HepG2 (cell line): ENCODE results near the gene RPLP1. TPM values are rescaled to one million over a fixed set of nuclear protein-coding genes. Genes with fewer than 3 reads are reported as not detected.
A peak's percentile ranks its signal among the peaks of the same experiment; 100 is the strongest.

ENCODE experiments used
- BRD4 ChIP-seq: sonication (generic); formaldehyde crosslinking; IDR thresholded peaks from 2 replicates; pipeline ENCODE4 v1.4.0; 2020; ENCODE audit warnings: missing genetic modification reagents
- DNMT3B ChIP-seq: conservative IDR thresholded peaks from 2 replicates; pipeline ENCODE4 v1.6.1; 2016; ENCODE audit warnings: missing biosample characterization, control low read depth
- ERF ChIP-seq: IDR thresholded peaks from 2 replicates; pipeline ENCODE4 v1.6.1; 2018; ENCODE audit warnings: missing biosample characterization, missing genetic modification reagents
- HNF4A ChIP-seq: sonication (generic); formaldehyde crosslinking; IDR thresholded peaks from 2 replicates; pipeline ENCODE4 v1.4.0; 2020; ENCODE audit warnings: missing genetic modification reagents
- HNRNPLL ChIP-seq: fragments of 200-400 bp; formaldehyde crosslinking; IDR thresholded peaks from 2 replicates; pipeline ENCODE4 v1.6.1; 2017; ENCODE audit warnings: mild to moderate bottlenecking, low read depth, low read length; ENCODE audit not compliant: poor library complexity, severe bottlenecking
- JUND ChIP-seq: sonication (generic); formaldehyde crosslinking; IDR thresholded peaks from 2 replicates; pipeline ENCODE4 v1.8.0; 2022; ENCODE audit warnings: mild to moderate bottlenecking, missing genetic modification reagents
- KLF15 ChIP-seq: sonication (generic); formaldehyde crosslinking; IDR thresholded peaks from 2 replicates; pipeline ENCODE4 v1.8.1; 2023; ENCODE audit warnings: borderline replicate concordance, mild to moderate bottlenecking, inconsistent platforms, missing genetic modification reagents, mixed read lengths
- MAFG ChIP-seq: sonication (generic); formaldehyde crosslinking; IDR thresholded peaks from 2 replicates; pipeline ENCODE4 v1.5.1; 2020; ENCODE audit warnings: mild to moderate bottlenecking, missing genetic modification reagents
- MXD3 ChIP-seq: IDR thresholded peaks from 2 replicates; pipeline ENCODE4 v1.6.1; 2016; ENCODE audit warnings: mild to moderate bottlenecking, missing biosample characterization, missing genetic modification reagents
- PTBP1 ChIP-seq: fragments of 200-400 bp; formaldehyde crosslinking; IDR thresholded peaks from 2 replicates; pipeline ENCODE4 v1.6.1; 2018; ENCODE audit warnings: low read length, low read depth; ENCODE audit not compliant: poor library complexity, severe bottlenecking
- SMAD9 ChIP-seq: sonication (generic); formaldehyde crosslinking; IDR thresholded peaks from 2 replicates; pipeline ENCODE4 v1.5.1; 2020; ENCODE audit warnings: mild to moderate bottlenecking, missing genetic modification reagents
- ZNF20 ChIP-seq: sonication (generic); formaldehyde crosslinking; IDR thresholded peaks from 2 replicates; pipeline ENCODE4 v1.4.0; 2020; ENCODE audit warnings: mild to moderate bottlenecking, moderate library complexity, missing genetic modification reagents
- ZNF646 ChIP-seq: sonication (generic); formaldehyde crosslinking; IDR thresholded peaks from 2 replicates; pipeline ENCODE4 v1.9.0; 2021; ENCODE audit warnings: mild to moderate bottlenecking, missing genetic modification reagents
- ZNF878 ChIP-seq: sonication (generic); formaldehyde crosslinking; IDR thresholded peaks from 2 replicates; pipeline ENCODE4 v1.8.1; 2023; ENCODE audit warnings: mild to moderate bottlenecking, missing genetic modification reagents, moderate library complexity
- ZSCAN9 ChIP-seq: IDR thresholded peaks from 2 replicates; pipeline ENCODE4 v1.6.1; 2016; ENCODE audit warnings: borderline replicate concordance
- polyA plus RNA-seq, 8 experiments: library from polyadenylated mRNA; depleted of rRNA in 3 of 8; stranded (reverse) in 7 of 8; unstranded in 1 of 8; fragments of >200 nt; fragmentation: Illumina TruSeq in 4 of 8; extraction: Trizol in 4 of 8; gene quantifications; 2 replicates each; pipeline versions ENCODE4 v1.2.1 to v1.2.3, GENCODE V29; 2011 to 2016; ENCODE audit warnings: low read depth in 4 of 8, missing spikeins in 1 of 8, mixed read lengths in 1 of 8; ENCODE audit not compliant: insufficient read depth in 1 of 8
- total RNA-seq, 5 experiments: library from RNA; depleted of rRNA; stranded (reverse); fragments of >200 nt; fragmentation: Illumina TruSeq; extraction: Trizol; gene quantifications; 2 replicates each; pipeline ENCODE4 v1.2.3, GENCODE V29; 2016; ENCODE audit warnings: low read depth in 1 of 5
- TF ChIP-seq, protein P1 (sequence below): sonication (generic); formaldehyde crosslinking; IDR thresholded peaks from 2 replicates; pipeline ENCODE4 v1.4.0; 2020; ENCODE audit warnings: missing genetic modification reagents

The RPLP1 gene
- total and polyA plus RNA-seq, 2 of the 13 experiments (the other 11 are each of a cell fraction or from before 2014, with no cell fraction given): 817 to 929 TPM

GRCh38 chr15:69451951-69452691 is 497 bp upstream of the RPLP1 start (continued):
- 0 out of 2 replicates have a peak, but pooled peaks have one; percentile 16 for TF ChIP-seq ZSCAN9 (CRISPR knock-in tag)
- TF ChIP-seq BRD4 (CRISPR knock-in tag): peak; percentile 61; the same call in 1 of the 2 replicates
- TF ChIP-seq HNRNPLL: no peak
- no peak for TF ChIP-seq MAFG
- TF ChIP-seq ERF (CRISPR knock-in tag): no peak; the same call in 1 of the 2 replicates
- no peak for TF ChIP-seq PTBP1
- TF ChIP-seq ZNF878 (CRISPR knock-in tag): 0 out of 2 replicates have a peak, but pooled peaks have one; percentile 45
- TF ChIP-seq HNF4A (CRISPR knock-in tag): 0 out of 2 replicates have a peak, but pooled peaks have one; percentile 8
- no peak for TF ChIP-seq DNMT3B (CRISPR knock-in tag)
- no peak for TF ChIP-seq ZNF646
- TF ChIP-seq ZNF20 (CRISPR knock-in tag): no peak
- TF ChIP-seq MXD3 (CRISPR knock-in tag): no peak
- TF ChIP-seq JUND: no peak
- no peak for TF ChIP-seq SMAD9
- TF ChIP-seq, protein P1, sequence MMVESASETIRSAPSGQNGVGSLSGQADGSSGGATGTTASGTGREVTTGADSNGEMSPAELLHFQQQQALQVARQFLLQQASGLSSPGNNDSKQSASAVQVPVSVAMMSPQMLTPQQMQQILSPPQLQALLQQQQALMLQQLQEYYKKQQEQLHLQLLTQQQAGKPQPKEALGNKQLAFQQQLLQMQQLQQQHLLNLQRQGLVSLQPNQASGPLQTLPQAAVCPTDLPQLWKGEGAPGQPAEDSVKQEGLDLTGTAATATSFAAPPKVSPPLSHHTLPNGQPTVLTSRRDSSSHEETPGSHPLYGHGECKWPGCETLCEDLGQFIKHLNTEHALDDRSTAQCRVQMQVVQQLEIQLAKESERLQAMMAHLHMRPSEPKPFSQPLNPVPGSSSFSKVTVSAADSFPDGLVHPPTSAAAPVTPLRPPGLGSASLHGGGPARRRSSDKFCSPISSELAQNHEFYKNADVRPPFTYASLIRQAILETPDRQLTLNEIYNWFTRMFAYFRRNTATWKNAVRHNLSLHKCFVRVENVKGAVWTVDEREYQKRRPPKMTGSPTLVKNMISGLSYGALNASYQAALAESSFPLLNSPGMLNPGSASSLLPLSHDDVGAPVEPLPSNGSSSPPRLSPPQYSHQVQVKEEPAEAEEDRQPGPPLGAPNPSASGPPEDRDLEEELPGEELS (CRISPR knock-in tag): no peak
- TF ChIP-seq KLF15: no peak
